Fibroblast of lung (primary cell): Measurements from ENCODE around the gene RTF1. TPM values are rescaled to one million over a fixed set of nuclear protein-coding genes. Genes with fewer than 3 reads are reported as not detected.

Source experiments
- DNase-seq, 2 donors: peaks; one replicate each; pipeline versions ENCODE4 v3.0.0 to v3.0.0-alpha.2; 2010; ENCODE audit warnings: low read depth in 2 of 2
- H2AFZ ChIP-seq: 2 replicates; pipeline ENCODE4 v1.5.1; 2012; ENCODE audit warnings: low read length, control low read depth, inconsistent platforms
- H3K27ac ChIP-seq: 2 replicates; pipeline ENCODE4 v1.5.1; 2011; ENCODE audit warnings: low read length, control low read depth; ENCODE audit not compliant: insufficient read depth
- H3K27me3 ChIP-seq: 2 replicates; pipeline ENCODE4 v1.5.1; 2011; ENCODE audit warnings: mild to moderate bottlenecking, low read length; ENCODE audit not compliant: control insufficient read depth, insufficient read depth
- H3K36me3 ChIP-seq: 2 replicates; pipeline ENCODE4 v1.5.1; 2011; ENCODE audit warnings: low read length; ENCODE audit not compliant: control insufficient read depth, insufficient read depth
- H3K4me1 ChIP-seq: 2 replicates; pipeline ENCODE4 v1.5.1; 2011; ENCODE audit warnings: low read length; ENCODE audit not compliant: control insufficient read depth, insufficient read depth; ENCODE audit errors: extremely low read depth
- H3K4me2 ChIP-seq: 2 replicates; pipeline ENCODE4 v1.5.1; 2011; ENCODE audit warnings: low read length, control low read depth; ENCODE audit not compliant: insufficient read depth; ENCODE audit errors: extremely low read depth
- H3K4me3 ChIP-seq, 4 experiments: fragments of 200-600 bp in 1 of 4; sonication (generic) in 1 of 4; replicated peaks in 1 of 4; 2 replicates each; pipeline ENCODE4 v1.5.1; 2011 to 2016; ENCODE audit warnings: low read length in 4 of 4, low read depth in 3 of 4, mild to moderate bottlenecking in 3 of 4, control low read depth in 2 of 4, inconsistent platforms in 1 of 4, mixed read lengths in 1 of 4; ENCODE audit not compliant: insufficient read depth in 1 of 4; ENCODE audit errors: control extremely low read depth in 1 of 4
- H3K79me2 ChIP-seq: 2 replicates; pipeline ENCODE4 v1.5.1; 2012; ENCODE audit warnings: mild to moderate bottlenecking, low read length, inconsistent platforms; ENCODE audit not compliant: control insufficient read depth, insufficient read depth
- H3K9ac ChIP-seq: 2 replicates; pipeline ENCODE4 v1.5.1; 2011; ENCODE audit warnings: mild to moderate bottlenecking, low read length, control low read depth; ENCODE audit not compliant: insufficient read depth
- H3K9me3 ChIP-seq: 2 replicates; pipeline ENCODE4 v1.5.1; 2012; ENCODE audit warnings: low read depth, low read length; ENCODE audit not compliant: control insufficient read depth, insufficient read depth
- H4K20me1 ChIP-seq: 2 replicates; pipeline ENCODE4 v1.5.1; 2011; ENCODE audit warnings: low read length; ENCODE audit not compliant: control insufficient read depth, insufficient read depth; ENCODE audit errors: extremely low read depth
- CTCF ChIP-seq, 2 donors: IDR thresholded peaks in 1 of 2; conservative IDR thresholded peaks in 1 of 2; 1 replicate in 1 of 2; 2 replicates in 1 of 2; pipeline ENCODE4 v1.5.1; 2011 to 2012; ENCODE audit warnings: low read length in 2 of 2, control low read depth in 1 of 2, inconsistent platforms in 1 of 2, low read depth in 1 of 2, mild to moderate bottlenecking in 1 of 2
- EZH2 ChIP-seq: IDR thresholded peaks from 2 replicates; pipeline ENCODE4 v1.5.1; 2012; ENCODE audit warnings: low read length, control low read depth, mild to moderate bottlenecking; ENCODE audit errors: missing control alignments
- polyA plus RNA-seq, 2 donors: library from polyadenylated mRNA; depleted of rRNA in 1 of 2; stranded (reverse) in 1 of 2; unstranded in 1 of 2; fragments of >200 nt; gene quantifications; 2 replicates each; pipeline ENCODE4 v1.2.1, GENCODE V29; 2011 to 2012; ENCODE audit warnings: missing spikeins in 1 of 2
- total RNA-seq: library from RNA; depleted of rRNA; stranded (reverse); fragments of >200 nt; gene quantifications from 2 replicates; pipeline ENCODE4 v1.2.1, GENCODE V29; 2014

Gene RTF1
- total and polyA plus RNA-seq, 2 donors (not counting 1 experiment from before 2014, with no cell fraction given): 16.0 to 38.9 TPM

- H3K4me2 ChIP-seq: peak overlapping the region; percentile 52
- no peak for DNase-seq
- H3K36me3 ChIP-seq: no peaks in the 10 kb centered on the region
- TF ChIP-seq CTCF (conservative IDR thresholded peaks at IDR 0.05 in 1 of 2, IDR thresholded peaks at IDR 0.05 in 1 of 2; ENCODE audit: low read depth in 1 of 2, low read length in 2 of 2) (no peak), EZH2 (peak; percentile 99)
- peak overlapping the region in 2 of 4 experiments; percentile 8 to 44 for H3K4me3 ChIP-seq
- H4K20me1 ChIP-seq: no peaks in the 10 kb centered on the region
- peaks cover 2% of the 10 kb centered on the region for H3K4me1 ChIP-seq
- H3K9me3 ChIP-seq: no peaks in the 10 kb centered on the region
- no peak overlapping the region for H3K9ac ChIP-seq
- H3K27me3 ChIP-seq: peaks cover 14% of the 10 kb centered on the region
- no peak overlapping the region for H3K27ac ChIP-seq
- H3K79me2 ChIP-seq: no peaks in the 10 kb centered on the region
- H2AFZ ChIP-seq: no peak overlapping the region
Observed at GRCh38 chr15:41512512-41512939, 95.6 kb downstream of the RTF1 start.

GRCh38 chr15:41512940-41513505, 96.1 kb downstream of the RTF1 start:
- Histone ChIP-seq H3K4me3 (peak overlapping the region; percentile 21 to 44 (median 34)), H3K27ac (no peak overlapping the region), H3K27me3 (peaks cover 14% of the 10 kb centered on the region), H3K4me1 (peaks cover 2% of the 10 kb centered on the region), H3K36me3 (peaks cover 2% of the 10 kb centered on the region), H3K9ac (no peak overlapping the region), H3K4me2 (peak overlapping the region; percentile 78), H4K20me1 (no peaks in the 10 kb centered on the region), H3K79me2 (no peaks in the 10 kb centered on the region), H2AFZ (no peak overlapping the region), H3K9me3 (no peaks in the 10 kb centered on the region)
- DNase-seq: no peak
- no peak for TF ChIP-seq EZH2
- TF ChIP-seq CTCF (conservative IDR thresholded peaks at IDR 0.05 in 1 of 2, IDR thresholded peaks at IDR 0.05 in 1 of 2; ENCODE audit: low read depth in 1 of 2, low read length in 2 of 2): no peak

- Histone ChIP-seq H3K27me3 (peaks cover 14% of the 10 kb centered on the region), H3K4me1 (peaks cover 2% of the 10 kb centered on the region), H3K4me3 (peak within 1 kb of the TSS; percentile 21 to 44 (median 34)), H3K9me3 (no peaks in the 10 kb centered on the region), H4K20me1 (no peaks in the 10 kb centered on the region), H3K4me2 (peak within 1 kb of the TSS; percentile 78), H3K27ac (no peak within 1 kb of the TSS), H3K79me2 (no peaks in the 10 kb centered on the region), H2AFZ (no peak within 1 kb of the TSS), H3K36me3 (peaks cover 2% of the 10 kb centered on the region), H3K9ac (no peak within 1 kb of the TSS)
- TF ChIP-seq EZH2 (no peak), CTCF (conservative IDR thresholded peaks at IDR 0.05 in 1 of 2, IDR thresholded peaks at IDR 0.05 in 1 of 2; ENCODE audit: low read depth in 1 of 2, low read length in 2 of 2) (no peak)
- no peak for DNase-seq
Observed at GRCh38 chr15:41513506-41514227, 96.8 kb downstream of the RTF1 start, which contains the start of gene LTK. Gene LTK (minus strand): TSS chr15:41513827. CDS start chr15:41513709, 118 bp downstream.
